Heart left ventricle (tissue), 13 donors: ENCODE measurements around the gene EYS.

Experiments
- POLR2A ChIP-seq, 2 donors: fragments of 450-650 bp; IDR thresholded peaks; one replicate each; pipeline ENCODE4 v1.6.1; 2017; ENCODE audit warnings: antibody characterized with exemption in 2 of 2, mild to moderate bottlenecking in 2 of 2, moderate library complexity in 2 of 2
- TF ChIP-seq, protein P1 (sequence below), 12 donors: fragments of 200-600 bp; sonication (generic) in 4 of 12; IDR thresholded peaks; one replicate each; pipeline versions ENCODE4 v1.5.0 to v1.8.0; 2018 to 2022; ENCODE audit warnings: antibody characterized with exemption in 12 of 12, mild to moderate bottlenecking in 5 of 12
- donor health status: ischemic (EF 13 %, LVEDD 7.1; RV severe dilation, severe dysfunction).
- donor health status: DM: no; HTN: yes; CAD: no.
- donor health status: DM: no; HTN: no; CAD: no.
- donor health status: ischemic (EF 25% LVEDD 6.9; RV normal size, moderate dysfunction).
- donor health status: ischemic (EF 25% LVEDD 5.7; RV mildly dilated, moderate dysfunction).
- donor health status: ischemic (EF 35%, LVEDD 5.7; RV mildly dilated, moderate dysfunction).
- donor health status: nonischemic (EF 11% LVEDD 7.7; RV severe dilation, severe dysfunction).
- donor health status: DM: yes; HTN: yes; CAD: no.
- donor health status: PGD.
- donor health status: ischemic (EF 29% LVEDD 5.4; RV normal size, mild dysfunction).
- donor health status: nonischemic (EF 23%, LVEDD 6.1; RV moderate dilation, normal function).

GRCh38 chr6:63743691-63744090, 1963.3 kb downstream of the EYS start:
- TF ChIP-seq, protein P1, sequence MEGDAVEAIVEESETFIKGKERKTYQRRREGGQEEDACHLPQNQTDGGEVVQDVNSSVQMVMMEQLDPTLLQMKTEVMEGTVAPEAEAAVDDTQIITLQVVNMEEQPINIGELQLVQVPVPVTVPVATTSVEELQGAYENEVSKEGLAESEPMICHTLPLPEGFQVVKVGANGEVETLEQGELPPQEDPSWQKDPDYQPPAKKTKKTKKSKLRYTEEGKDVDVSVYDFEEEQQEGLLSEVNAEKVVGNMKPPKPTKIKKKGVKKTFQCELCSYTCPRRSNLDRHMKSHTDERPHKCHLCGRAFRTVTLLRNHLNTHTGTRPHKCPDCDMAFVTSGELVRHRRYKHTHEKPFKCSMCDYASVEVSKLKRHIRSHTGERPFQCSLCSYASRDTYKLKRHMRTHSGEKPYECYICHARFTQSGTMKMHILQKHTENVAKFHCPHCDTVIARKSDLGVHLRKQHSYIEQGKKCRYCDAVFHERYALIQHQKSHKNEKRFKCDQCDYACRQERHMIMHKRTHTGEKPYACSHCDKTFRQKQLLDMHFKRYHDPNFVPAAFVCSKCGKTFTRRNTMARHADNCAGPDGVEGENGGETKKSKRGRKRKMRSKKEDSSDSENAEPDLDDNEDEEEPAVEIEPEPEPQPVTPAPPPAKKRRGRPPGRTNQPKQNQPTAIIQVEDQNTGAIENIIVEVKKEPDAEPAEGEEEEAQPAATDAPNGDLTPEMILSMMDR (IDR thresholded peaks at IDR 0.05), result no peak
- TF ChIP-seq POLR2A (IDR thresholded peaks at IDR 0.05), result no peak
